ENCODE measurements around the gene PPARD. TPM values are rescaled to one million over a fixed set of nuclear protein-coding genes. Genes with fewer than 3 reads are reported as not detected.

The PPARD gene
- total RNA-seq, 1 experiment from 2014 or later: 26.8 TPM

DNA sequence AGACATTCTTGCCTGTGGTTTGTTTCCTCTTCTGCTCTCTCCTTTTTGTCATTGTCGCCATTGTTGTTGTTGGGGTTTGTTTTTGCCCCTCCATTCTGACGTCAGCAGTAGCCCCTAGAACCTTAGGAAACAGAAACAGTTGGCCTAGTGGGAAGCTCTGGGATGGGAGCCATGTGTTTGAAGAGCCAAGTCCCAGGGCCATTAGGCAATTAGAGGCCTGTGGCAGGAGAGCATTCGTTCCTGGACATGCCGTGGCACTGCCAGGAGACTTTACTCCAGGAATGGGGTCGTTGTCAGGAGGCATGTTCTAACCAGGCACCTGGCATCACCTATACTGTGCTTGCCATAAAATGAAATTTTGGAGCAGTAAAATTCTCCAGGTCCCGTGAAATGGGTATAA, 39.7 kb downstream of the PPARD start:
- Mint-ChIP-seq H3K36me3 (ENCODE audit: insufficient read depth, unreplicated experiment) (peaks cover 5% of the 10 kb centered on the region), H3K4me3 (ENCODE audit: low read depth, unreplicated experiment) (no peak overlapping the region), H3K27me3 (ENCODE audit: unreplicated experiment) (no peaks in the 10 kb centered on the region), H3K4me1 (ENCODE audit: low read depth, unreplicated experiment) (no peaks in the 10 kb centered on the region), H3K27ac (ENCODE audit: unreplicated experiment) (no peak overlapping the region), H3K9me3 (ENCODE audit: low read depth, unreplicated experiment) (no peaks in the 10 kb centered on the region)
- TF ChIP-seq, protein P1, sequence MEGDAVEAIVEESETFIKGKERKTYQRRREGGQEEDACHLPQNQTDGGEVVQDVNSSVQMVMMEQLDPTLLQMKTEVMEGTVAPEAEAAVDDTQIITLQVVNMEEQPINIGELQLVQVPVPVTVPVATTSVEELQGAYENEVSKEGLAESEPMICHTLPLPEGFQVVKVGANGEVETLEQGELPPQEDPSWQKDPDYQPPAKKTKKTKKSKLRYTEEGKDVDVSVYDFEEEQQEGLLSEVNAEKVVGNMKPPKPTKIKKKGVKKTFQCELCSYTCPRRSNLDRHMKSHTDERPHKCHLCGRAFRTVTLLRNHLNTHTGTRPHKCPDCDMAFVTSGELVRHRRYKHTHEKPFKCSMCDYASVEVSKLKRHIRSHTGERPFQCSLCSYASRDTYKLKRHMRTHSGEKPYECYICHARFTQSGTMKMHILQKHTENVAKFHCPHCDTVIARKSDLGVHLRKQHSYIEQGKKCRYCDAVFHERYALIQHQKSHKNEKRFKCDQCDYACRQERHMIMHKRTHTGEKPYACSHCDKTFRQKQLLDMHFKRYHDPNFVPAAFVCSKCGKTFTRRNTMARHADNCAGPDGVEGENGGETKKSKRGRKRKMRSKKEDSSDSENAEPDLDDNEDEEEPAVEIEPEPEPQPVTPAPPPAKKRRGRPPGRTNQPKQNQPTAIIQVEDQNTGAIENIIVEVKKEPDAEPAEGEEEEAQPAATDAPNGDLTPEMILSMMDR (IDR thresholded peaks at IDR 0.05; ENCODE audit: unreplicated experiment): no peak
- intact Hi-C loops (cut with micrococcal nuclease; ENCODE audit: unreplicated experiment): no loop called here
- no peak for DNase-seq
- CTCF ChIA-PET: no interaction called here
- BruUV-seq (replicated peaks): no TSS peak

DNA sequence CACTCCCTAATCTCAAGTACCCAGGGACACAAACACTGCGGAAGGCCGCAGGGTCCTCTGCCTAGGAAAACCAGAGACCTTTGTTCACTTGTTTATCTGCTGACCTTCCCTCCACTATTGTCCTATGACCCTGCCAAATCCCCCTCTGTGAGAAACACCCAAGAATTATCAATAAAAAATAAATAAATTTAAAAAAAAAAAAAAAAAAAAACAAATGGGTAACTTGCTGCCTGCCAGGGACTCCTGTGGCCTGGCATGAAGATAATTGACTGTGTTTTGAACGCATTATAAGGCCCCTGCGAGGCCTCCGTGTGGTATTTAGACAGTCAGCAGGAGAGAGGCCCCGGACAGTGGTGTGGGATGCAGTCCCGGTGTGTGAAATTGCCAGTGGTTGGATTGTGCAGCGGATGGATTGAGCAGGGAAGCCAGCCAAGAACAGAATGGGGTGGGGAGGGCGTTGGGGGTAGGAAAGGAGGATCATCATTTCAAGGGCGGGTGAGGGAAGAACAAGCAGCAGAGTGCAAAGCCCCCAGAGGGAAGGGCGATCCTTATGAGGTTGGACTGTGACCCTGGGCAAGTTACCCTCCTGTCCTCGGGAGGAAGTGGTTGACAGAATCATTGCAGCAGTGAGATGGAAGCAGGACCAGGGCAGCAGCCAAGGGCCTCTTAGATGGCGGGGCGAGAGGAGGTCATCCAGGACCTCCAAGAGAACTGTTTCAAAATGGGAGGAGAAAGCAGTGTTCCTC, 43.3 kb downstream of the PPARD start:
- TF ChIP-seq, protein P1 (IDR thresholded peaks at IDR 0.05; ENCODE audit: unreplicated experiment): no peak
- CTCF ChIA-PET: no interaction called here
- Mint-ChIP-seq H3K27me3 (ENCODE audit: unreplicated experiment) (no peaks in the 10 kb centered on the region), H3K36me3 (ENCODE audit: insufficient read depth, unreplicated experiment) (peaks cover 13% of the 10 kb centered on the region), H3K9me3 (ENCODE audit: low read depth, unreplicated experiment) (no peaks in the 10 kb centered on the region), H3K4me1 (ENCODE audit: low read depth, unreplicated experiment) (peaks cover 26% of the 10 kb centered on the region), H3K27ac (ENCODE audit: unreplicated experiment) (no peak overlapping the region), H3K4me3 (ENCODE audit: low read depth, unreplicated experiment) (no peak overlapping the region)
- no TSS peak for BruUV-seq (replicated peaks)
- intact Hi-C loops (cut with micrococcal nuclease; ENCODE audit: unreplicated experiment): no loop called here
- DNase-seq: no peak

DNA sequence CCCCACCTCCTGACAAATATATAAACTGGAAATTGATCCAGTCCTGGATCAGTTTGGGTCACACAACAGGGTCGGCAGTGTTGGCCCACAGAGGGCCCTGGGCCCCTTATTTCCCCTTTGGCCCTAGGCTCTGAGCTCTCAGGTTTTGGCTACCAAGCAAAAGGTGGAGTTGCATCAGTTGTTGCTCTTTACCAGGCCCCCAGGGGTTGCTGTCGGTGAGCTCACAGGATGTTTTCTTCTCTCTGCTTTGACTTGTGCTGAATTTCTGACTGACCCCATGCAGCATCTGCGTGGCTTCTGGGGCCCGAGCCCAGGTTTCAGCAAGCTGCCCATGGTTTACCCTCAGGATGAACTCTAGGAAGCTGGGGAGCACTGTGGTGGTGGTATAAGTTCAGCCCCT, 44.6 kb downstream of the PPARD start:
- intact Hi-C loops (cut with micrococcal nuclease; ENCODE audit: unreplicated experiment): no loop called here
- CTCF ChIA-PET: no interaction called here
- Mint-ChIP-seq H3K36me3 (ENCODE audit: insufficient read depth, unreplicated experiment) (peaks cover 21% of the 10 kb centered on the region), H3K4me1 (ENCODE audit: low read depth, unreplicated experiment) (peaks cover 35% of the 10 kb centered on the region), H3K27me3 (ENCODE audit: unreplicated experiment) (no peaks in the 10 kb centered on the region), H3K9me3 (ENCODE audit: low read depth, unreplicated experiment) (no peaks in the 10 kb centered on the region), H3K4me3 (ENCODE audit: low read depth, unreplicated experiment) (no peak overlapping the region), H3K27ac (ENCODE audit: unreplicated experiment) (no peak overlapping the region)
- TF ChIP-seq, protein P1 (IDR thresholded peaks at IDR 0.05; ENCODE audit: unreplicated experiment): no peak
- no peak for DNase-seq
- BruUV-seq (replicated peaks): no TSS peak

DNA sequence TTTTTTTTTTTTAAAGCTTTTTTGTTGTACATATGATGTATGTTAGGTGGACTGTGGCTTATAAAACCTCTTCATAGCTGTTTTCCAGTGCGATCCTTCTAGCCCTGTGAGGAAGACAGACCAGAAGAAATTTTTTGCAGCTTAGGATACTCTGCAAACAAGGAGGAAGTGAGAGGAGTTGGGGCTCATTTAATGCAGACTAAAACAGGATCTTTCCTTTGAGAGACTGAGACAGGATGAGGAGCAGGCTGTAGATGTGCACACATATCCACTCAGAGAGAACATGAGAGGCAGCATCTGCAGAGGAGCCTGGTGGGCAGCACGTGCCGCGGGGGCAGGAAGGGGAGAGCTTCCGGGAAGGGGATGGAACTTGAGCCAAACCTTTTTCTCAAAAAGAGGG, 45.7 kb downstream of the PPARD start:
- TF ChIP-seq, protein P1 (IDR thresholded peaks at IDR 0.05; ENCODE audit: unreplicated experiment): no peak
- peaks cover 45% of the 10 kb centered on the region for H3K4me1 Mint-ChIP-seq (ENCODE audit: low read depth, unreplicated experiment)
- H3K27me3 Mint-ChIP-seq (ENCODE audit: unreplicated experiment): no peaks in the 10 kb centered on the region
- intact Hi-C loops (cut with micrococcal nuclease; ENCODE audit: unreplicated experiment): no loop called here
- H3K36me3 Mint-ChIP-seq (ENCODE audit: insufficient read depth, unreplicated experiment): peaks cover 21% of the 10 kb centered on the region
- CTCF ChIA-PET: interaction anchor here (0.6 kb wide), 1 partner anchor 10 kb away, joined by 3 read pairs; no protein-coding TSS in a partner anchor
- peak overlapping the region; percentile 4 for H3K27ac Mint-ChIP-seq (ENCODE audit: unreplicated experiment)
- no peak overlapping the region for H3K4me3 Mint-ChIP-seq (ENCODE audit: low read depth, unreplicated experiment)
- DNase-seq: no peak
- H3K9me3 Mint-ChIP-seq (ENCODE audit: low read depth, unreplicated experiment): no peaks in the 10 kb centered on the region
- no TSS peak for BruUV-seq (replicated peaks)

Data from Calu3 (cell line).